Cardiac septum (tissue), 1 donor: ENCODE data around the gene HIGD2B. TPM values are rescaled to one million over a fixed set of nuclear protein-coding genes. Genes with fewer than 3 reads are reported as not detected.
A peak's percentile ranks its signal among the peaks of the same experiment; 100 is the strongest.
"Not testable (repeated sequence)": the region's sequence is repeated elsewhere in the genome, so short reads cannot be mapped to it uniquely, and the experiment has no call there.

Source experiments
- DNase-seq: peaks from one replicate; pipeline ENCODE4 v3.0.0-alpha.2; 2020; ENCODE audit warnings: low spot score
- intact Hi-C: fragments of 100-400 bp; cut with DNase I; formaldehyde crosslinking; loops from one replicate; pipeline ENCODE4 v1.14.0; 2022
- long read RNA-seq: library from polyadenylated mRNA; unstranded; transcript quantifications from one replicate; pipeline ENCODE4 v2.0.0, GENCODE V29; 2021
- total RNA-seq: library from RNA; stranded (reverse); fragmentation: NEBNext Ultra II Directional; extraction: Animal tissue kit (Norgen Biotek cat#: 25700); gene quantifications from one replicate; pipeline ENCODE4 v1.2.1, GENCODE V29; 2021
- donor health status: DM: no; HTN: no; CAD: no.

HIGD2B gene
- not detected for total RNA-seq
- long read RNA-seq = 0 reads

GRCh38 chr15:72685925-72686794, at the start of gene HIGD2B, which contains the start of gene BBS4:
HIGD2B (minus strand) TSS chr15:72686182; CDS start chr15:72676374, 9,808 bp downstream.
BBS4 (plus strand) TSS chr15:72686207; CDS start chr15:72686228, 21 bp downstream.
- intact Hi-C loops = loop anchor here (10.0 kb wide), 1 partner anchor 211 kb away; the partner anchor contains the start of gene ARIH1
- DNase-seq = peak; percentile 94

DNA sequence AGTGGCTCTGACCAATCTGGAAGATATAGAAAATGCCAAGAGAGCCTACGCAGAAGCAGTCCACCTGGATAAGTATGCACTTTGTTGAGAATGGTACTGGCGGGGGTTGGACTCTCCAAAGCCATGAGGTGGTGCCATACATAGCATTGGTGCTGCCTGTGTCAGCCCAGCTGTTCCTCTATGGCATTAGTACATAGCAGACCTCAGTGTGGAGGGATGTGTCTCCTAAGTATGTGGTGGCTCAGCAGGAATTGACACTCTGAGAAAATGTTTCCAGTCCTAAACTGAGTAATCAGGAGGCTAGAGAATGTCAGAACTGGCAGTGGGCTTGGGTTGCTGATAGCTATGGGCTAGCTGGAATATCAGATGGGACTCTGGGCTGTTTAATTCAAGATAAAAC, 49.1 kb upstream of the HIGD2B start:
- intact Hi-C loops = no loop called here
- DNase-seq = no peak

GRCh38 chr15:72733941-72734738, 48.2 kb upstream of the HIGD2B start:
- DNase-seq = no peak
- intact Hi-C loops = no loop called here

DNA sequence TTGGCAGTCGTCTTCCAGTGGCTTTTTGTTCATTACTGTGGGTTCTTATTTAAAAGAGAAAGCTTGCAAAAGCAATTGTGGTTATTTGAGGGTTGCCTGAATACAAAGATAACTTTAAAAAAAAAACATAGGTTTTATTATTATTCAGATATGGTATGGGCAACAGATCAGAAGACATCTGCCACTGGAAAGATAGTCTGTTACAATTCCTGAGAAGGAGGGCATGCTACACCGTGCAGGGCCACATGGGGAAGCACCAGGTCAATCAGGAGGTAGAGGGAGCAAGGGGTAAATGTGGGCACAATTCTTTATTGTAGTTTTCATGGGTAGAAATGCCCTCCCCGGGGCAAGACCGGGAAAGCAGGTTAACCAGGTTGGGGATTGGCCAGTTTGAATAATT, 46.5 kb upstream of the HIGD2B start:
- intact Hi-C loops = no loop called here
- DNase-seq = no peak

DNA sequence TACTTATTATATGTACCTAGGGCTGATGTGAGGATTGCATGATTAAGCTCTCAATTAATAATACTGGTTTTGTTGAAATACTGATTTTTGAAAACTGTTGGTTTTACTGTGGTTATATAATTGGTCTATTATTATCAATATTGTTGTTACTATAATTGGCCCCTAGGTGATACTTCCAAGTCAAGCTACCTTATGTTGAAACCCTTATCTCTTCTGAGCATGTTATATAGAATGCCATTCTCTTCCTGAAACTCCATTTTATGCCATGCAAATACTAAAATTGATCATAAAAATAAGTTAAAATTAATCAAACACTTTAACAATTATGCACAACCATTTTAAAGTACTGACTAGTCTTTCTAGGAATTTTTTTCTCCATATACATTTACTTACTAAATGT, 46.1 kb upstream of the HIGD2B start:
- intact Hi-C loops = no loop called here
- DNase-seq = no peak

GRCh38 chr15:72728821-72729220, 42.8 kb upstream of the HIGD2B start:
- no peak for DNase-seq
- intact Hi-C loops = no loop called here

DNA sequence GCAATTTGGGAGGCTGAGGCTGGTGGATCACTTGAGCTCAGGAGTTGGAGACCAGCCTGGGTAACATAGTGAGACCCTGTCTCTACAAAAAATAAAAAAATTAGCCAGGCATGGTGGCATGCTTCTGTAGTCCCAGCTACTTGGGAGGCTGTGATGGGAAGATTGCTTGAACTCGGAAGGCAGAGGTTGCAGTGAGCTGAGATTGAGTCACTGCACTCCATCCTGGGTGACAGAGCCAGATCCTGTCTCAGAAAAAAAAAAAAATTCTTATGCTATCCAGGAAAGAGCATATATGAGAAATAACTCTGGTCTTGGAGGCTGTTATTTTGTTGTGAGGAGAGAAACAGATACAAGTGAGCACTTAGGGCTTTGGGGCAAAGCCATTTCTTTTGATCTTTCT, 42.3 kb upstream of the HIGD2B start:
- intact Hi-C loops = not testable (repeated sequence)

DNA sequence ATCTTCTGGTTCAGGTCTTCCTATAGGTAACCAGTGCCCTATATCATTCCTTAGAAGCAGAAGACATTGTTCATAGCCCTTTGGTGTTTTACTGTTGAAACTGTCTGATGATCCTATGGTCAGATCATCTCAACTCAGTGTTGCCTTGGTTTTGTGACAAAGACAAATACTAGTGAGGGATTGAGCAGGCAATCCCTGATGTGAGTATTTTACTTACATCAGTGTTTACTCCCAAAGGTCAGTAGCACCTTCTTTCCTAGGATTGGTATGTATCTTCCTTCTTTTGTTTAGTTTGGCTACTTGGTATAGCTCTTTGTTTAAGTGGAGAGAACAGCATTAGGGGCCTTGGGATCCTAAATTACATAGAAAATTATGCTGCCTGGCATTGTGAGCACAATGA, 41.2 kb upstream of the HIGD2B start:
- DNase-seq = no peak
- intact Hi-C loops = no loop called here

More for the DNA sequence above, 42.3 kb upstream of the HIGD2B start:
- not testable (repeated sequence) for DNase-seq

- intact Hi-C loops, DNase-seq: not testable (repeated sequence)
Measured at GRCh38 chr15:72725851-72726250, 39.9 kb upstream of the HIGD2B start.

DNA sequence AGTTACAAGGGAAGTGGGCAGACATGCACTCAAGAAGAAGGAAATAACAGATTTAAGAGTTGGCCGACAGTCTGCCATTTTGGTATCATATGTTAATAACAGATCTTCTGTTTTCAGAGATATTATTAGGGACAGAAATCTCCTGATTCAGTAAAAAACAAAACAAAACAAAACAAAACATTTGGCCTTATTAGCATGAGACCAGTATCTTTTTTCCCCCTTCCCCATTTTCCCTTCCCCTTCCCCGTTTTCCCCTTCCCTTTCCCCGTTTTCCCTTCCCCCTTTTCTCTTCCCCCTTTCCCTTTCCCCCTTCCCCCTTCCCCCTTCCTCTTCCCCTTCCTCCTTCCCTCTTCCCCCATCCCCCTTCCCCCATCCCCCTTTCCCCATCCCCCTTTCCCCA, 39.5 kb upstream of the HIGD2B start:
- DNase-seq = no peak
- intact Hi-C loops = no loop called here

DNA sequence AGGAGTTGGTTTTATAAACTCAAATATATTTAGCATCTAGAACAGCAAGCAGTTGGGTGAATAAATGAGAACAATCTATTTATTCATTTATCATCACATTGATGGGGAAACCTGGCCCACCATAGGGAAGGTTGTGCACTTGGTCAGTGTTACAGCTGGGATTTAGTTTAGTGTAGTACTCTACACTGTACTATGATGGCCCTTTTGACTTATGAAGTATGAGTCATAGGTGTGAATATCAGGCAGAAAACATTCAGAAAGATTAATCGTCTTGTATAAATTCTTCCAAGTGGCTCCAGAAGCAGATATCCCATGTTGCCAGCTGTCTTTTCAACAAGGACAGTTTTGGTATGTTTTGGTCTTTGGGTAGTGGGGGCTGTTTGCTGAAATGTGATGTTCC, 38.0 kb upstream of the HIGD2B start:
- intact Hi-C loops = loop anchor here (5.0 kb wide), 1 partner anchor 358 kb away; no protein-coding TSS in a partner anchor
- DNase-seq = no peak

- DNase-seq = no peak
Measured at GRCh38 chr15:72722071-72722696, 36.2 kb upstream of the HIGD2B start.

GRCh38 chr15:72708551-72709303, 22.7 kb upstream of the HIGD2B start:
- intact Hi-C loops, DNase-seq: not testable (repeated sequence)

More at GRCh38 chr15:72722071-72722696, 36.2 kb upstream of the HIGD2B start:
- intact Hi-C loops = loop anchor here (5.0 kb wide), 1 partner anchor 360 kb away; no protein-coding TSS in a partner anchor

DNA sequence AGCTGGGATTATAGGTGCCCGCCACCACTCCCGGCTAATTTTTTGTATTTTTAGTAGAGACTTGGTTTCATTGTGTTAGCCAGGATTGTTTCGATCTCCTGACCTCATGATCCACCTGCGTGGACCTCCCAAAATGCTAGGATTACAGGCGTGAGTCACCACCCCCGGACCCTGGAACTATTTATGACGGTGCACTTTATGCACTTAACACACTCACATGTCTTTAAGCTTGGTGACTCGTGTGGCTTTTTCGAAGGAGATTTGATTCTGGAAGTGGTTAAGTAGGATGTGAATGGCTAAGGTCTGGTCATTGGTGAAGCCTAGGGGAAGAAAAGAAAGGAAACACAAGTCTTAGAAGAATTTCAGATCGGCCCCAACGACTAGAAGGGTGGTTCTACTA, 20.3 kb upstream of the HIGD2B start:
- intact Hi-C loops = no loop called here
- no peak for DNase-seq

GRCh38 chr15:72700076-72700475, 14.1 kb upstream of the HIGD2B start:
- DNase-seq = no peak
- intact Hi-C loops = no loop called here

- intact Hi-C loops = no loop called here
- no peak for DNase-seq
Measured at GRCh38 chr15:72698938-72699337, 13.0 kb upstream of the HIGD2B start.

DNA sequence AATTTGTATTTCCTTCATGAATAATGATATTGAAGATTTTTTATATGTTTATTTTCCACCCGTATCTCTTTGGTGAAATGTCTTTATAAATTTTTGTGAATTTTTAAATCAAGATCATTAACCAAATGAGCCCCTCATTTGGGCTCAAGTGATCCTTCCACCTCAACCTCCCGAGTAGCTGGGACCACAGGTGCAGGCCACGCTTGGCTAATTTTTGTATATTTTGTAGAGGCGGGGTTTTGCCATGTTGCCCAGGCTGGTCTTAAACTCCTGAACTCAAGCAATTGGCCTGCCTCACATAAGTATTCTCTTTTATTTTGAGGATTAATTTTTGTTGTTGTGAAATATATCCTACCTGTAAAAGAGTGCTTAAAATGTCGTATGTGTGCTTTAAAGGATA, 5.0 kb upstream of the HIGD2B start:
- intact Hi-C loops = no loop called here
- no peak for DNase-seq

DNA sequence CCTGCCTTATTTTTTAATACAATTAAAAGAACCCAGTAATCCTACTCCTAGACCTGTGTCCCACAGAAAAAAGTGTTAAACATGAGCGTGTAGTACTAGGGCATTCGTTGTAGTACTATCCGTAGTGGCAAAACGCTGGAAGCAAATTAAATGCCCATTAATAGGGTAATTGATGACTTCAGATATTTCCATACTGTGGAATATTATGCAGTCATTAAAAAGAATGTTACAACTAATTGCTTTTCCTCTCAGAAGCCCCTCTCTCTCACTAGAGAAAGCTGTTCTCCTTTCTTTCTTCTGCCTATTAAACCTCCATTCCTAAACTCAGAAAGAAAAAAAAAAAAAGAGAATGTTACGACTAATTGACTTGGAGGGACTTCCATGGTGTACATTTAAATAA, 2.7 kb upstream of the HIGD2B start:
- intact Hi-C loops = loop anchor here (10.0 kb wide), 1 partner anchor 214 kb away; the partner anchor contains the start of gene ARIH1
- no peak for DNase-seq
